ENCODE data around the gene CDKN1C. TPM values are rescaled to one million over a fixed set of nuclear protein-coding genes. Genes with fewer than 3 reads are reported as not detected.
A peak's percentile ranks its signal among the peaks of the same experiment; 100 is the strongest.

The CDKN1C gene
- total and polyA plus RNA-seq, 4 donors, result 2.6 to 10.2 (median 3.5) TPM

GRCh38 chr11:2883640-2883978, 2.0 kb downstream of the CDKN1C start:
- H3K4me1 ChIP-seq (ENCODE audit: control insufficient read depth in 4 of 4, insufficient read depth in 4 of 4, low read length in 3 of 4), result peaks cover 0 to 8% (median 6%) of the 10 kb centered on the region in 4 donors
- H3K9me3 ChIP-seq (ENCODE audit: control insufficient read depth in 4 of 4, low read length in 3 of 4), result no peaks in the 10 kb centered on the region
- peak overlapping the region in 1 of 3 donors; percentile 65 for H3K4me3 ChIP-seq (ENCODE audit: low read depth in 1 of 3, low read length in 3 of 3)
- H3K27me3 ChIP-seq (ENCODE audit: control insufficient read depth in 4 of 4, insufficient read depth in 4 of 4, low read length in 3 of 4), result no peaks in the 10 kb centered on the region
- TF ChIP-seq FOXA2 (IDR thresholded peaks at IDR 0.05) (no peak), ZBTB33 (IDR thresholded peaks at IDR 0.05) (no peak), NR2F2 (IDR thresholded peaks at IDR 0.05) (no peak), ATF3 (IDR thresholded peaks at IDR 0.05) (no peak), RAD21 (IDR thresholded peaks at IDR 0.05) (no peak), FOXA1 (IDR thresholded peaks at IDR 0.05) (no peak), JUND (IDR thresholded peaks at IDR 0.05) (no peak), HNF4A (conservative IDR thresholded peaks at IDR 0.05) (no peak), YY1 (IDR thresholded peaks at IDR 0.05) (no peak), MAX (IDR thresholded peaks at IDR 0.05) (no peak), TAF1 (conservative IDR thresholded peaks at IDR 0.05) (no peak), CTCF (IDR thresholded peaks at IDR 0.05; ENCODE audit: low read depth, low read length, missing input control) (no peak), GABPA (IDR thresholded peaks at IDR 0.05 in 1 of 2, conservative IDR thresholded peaks at IDR 0.05 in 1 of 2) (no peak), REST (IDR thresholded peaks at IDR 0.05) (no peak), HNF4G (IDR thresholded peaks at IDR 0.05) (no peak), RXRA (IDR thresholded peaks at IDR 0.05) (no peak), EGR1 (IDR thresholded peaks at IDR 0.05; ENCODE audit: low read depth in 2 of 2) (no peak)
- no peak overlapping the region for H3K27ac ChIP-seq (ENCODE audit: low read depth in 1 of 2, low read length in 2 of 2)
- no peaks in the 10 kb centered on the region for H3K36me3 ChIP-seq (ENCODE audit: control insufficient read depth in 4 of 4, insufficient read depth in 3 of 4, low read depth in 1 of 4, low read length in 3 of 4)
- no peak for DNase-seq (ENCODE audit: low spot score)
- no peak overlapping the region for H3K9ac ChIP-seq (ENCODE audit: low read depth in 1 of 2, low read length in 2 of 2)
- WGBS, result 42% methylated on average over 24 of the region's 24 CpGs

Data from liver (tissue), 9 donors.